ENCODE measurements around the gene NPAS2. TPM values are rescaled to one million over a fixed set of nuclear protein-coding genes. Genes with fewer than 3 reads are reported as not detected.

The NPAS2 gene
- total RNA-seq, 1 experiment from 2014 or later = not detected

DNA sequence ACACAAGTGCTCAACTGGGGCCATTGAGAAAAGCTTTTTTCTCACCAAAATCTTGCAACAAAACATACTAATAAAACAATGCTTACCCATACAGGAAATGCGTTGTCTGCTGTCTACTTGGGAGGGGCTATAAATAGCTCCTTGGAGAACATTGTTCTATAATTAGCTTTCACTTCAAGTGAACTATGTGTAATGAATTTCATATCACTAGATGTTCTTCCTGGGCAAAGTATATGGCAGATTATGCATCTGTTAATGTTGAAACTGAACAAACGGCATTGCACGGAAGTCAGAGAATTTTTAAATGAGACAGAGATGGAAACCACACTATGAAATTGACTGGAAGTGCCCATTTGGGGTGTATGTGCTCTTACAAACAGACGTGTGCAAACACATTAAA, 6.4 kb upstream of the NPAS2 start:
- Histone ChIP-seq H3K27ac (ENCODE audit: low read length) (no peak overlapping the region), H4K20me1 (ENCODE audit: insufficient read depth, low read depth, low read length) (no peaks in the 10 kb centered on the region), H3K4me2 (ENCODE audit: low read depth, low read length, poor library complexity, severe bottlenecking) (no peak overlapping the region), H3K27me3 (ENCODE audit: low read length) (no peaks in the 10 kb centered on the region), H3K9ac (ENCODE audit: low read length) (no peak overlapping the region), H3K9me2 (replicated peaks; ENCODE audit: insufficient read depth, low read length) (no peaks in the 10 kb centered on the region), H3K79me2 (ENCODE audit: low read length) (no peaks in the 10 kb centered on the region), H2AFZ (ENCODE audit: low read length) (no peak overlapping the region), H3K4me1 (ENCODE audit: low read length) (no peaks in the 10 kb centered on the region), H3K36me3 (ENCODE audit: insufficient read depth, low read length) (no peaks in the 10 kb centered on the region), H3K4me3 (ENCODE audit: low read length) (no peak overlapping the region), H3K9me3 (ENCODE audit: low read length) (no peaks in the 10 kb centered on the region)
- no peak for DNase-seq

DNA sequence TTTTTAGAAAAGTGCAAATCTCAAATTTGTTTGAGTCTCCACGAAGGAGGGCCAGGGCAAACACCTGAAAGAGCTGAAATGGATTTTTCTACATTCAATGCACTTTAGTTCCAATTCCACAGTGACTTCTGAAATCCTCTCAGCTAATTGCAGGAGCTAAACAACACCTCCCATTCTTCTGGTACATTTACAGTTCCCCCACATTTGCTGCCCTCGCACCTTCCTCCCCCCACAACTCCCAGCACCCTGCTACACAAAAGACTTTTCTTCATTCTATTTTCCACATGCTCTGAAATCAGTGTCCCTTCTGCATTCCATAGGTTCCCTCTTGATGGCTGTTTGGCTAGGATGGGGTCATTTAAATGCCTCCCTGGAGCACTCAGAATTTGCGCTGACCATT, 5.9 kb upstream of the NPAS2 start:
- no peaks in the 10 kb centered on the region for H3K4me1 ChIP-seq (ENCODE audit: low read length)
- H3K36me3 ChIP-seq (ENCODE audit: insufficient read depth, low read length) = no peaks in the 10 kb centered on the region
- H3K79me2 ChIP-seq (ENCODE audit: low read length) = no peaks in the 10 kb centered on the region
- H3K27me3 ChIP-seq (ENCODE audit: low read length) = no peaks in the 10 kb centered on the region
- DNase-seq = no peak
- no peak overlapping the region for H2AFZ ChIP-seq (ENCODE audit: low read length)
- no peak overlapping the region for H3K4me2 ChIP-seq (ENCODE audit: low read depth, low read length, poor library complexity, severe bottlenecking)
- no peak overlapping the region for H3K4me3 ChIP-seq (ENCODE audit: low read length)
- H4K20me1 ChIP-seq (ENCODE audit: insufficient read depth, low read depth, low read length) = no peaks in the 10 kb centered on the region
- H3K9ac ChIP-seq (ENCODE audit: low read length) = no peak overlapping the region
- H3K27ac ChIP-seq (ENCODE audit: low read length) = no peak overlapping the region
- H3K9me3 ChIP-seq (ENCODE audit: low read length) = no peaks in the 10 kb centered on the region
- no peaks in the 10 kb centered on the region for H3K9me2 ChIP-seq (replicated peaks; ENCODE audit: insufficient read depth, low read length)

DNA sequence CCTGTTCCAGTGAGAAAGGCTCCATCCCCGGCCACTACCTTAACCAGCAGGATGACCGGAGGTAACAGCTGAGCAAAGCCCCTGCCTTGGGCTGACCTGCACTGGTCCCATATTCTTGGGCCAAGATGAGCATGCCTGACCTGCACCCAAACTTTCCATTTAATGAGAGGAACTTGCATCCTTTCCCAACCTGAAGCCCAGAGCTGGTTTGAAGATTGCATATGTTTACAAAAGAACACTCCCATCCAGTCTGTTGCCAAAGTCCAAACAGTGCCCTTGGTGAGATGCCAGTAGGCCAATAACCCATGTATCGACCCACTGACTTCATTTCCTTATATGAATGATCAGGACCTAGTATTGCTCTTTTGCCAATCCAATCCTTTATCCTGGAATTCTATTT, 5.5 kb upstream of the NPAS2 start:
- H3K36me3 ChIP-seq (ENCODE audit: insufficient read depth, low read length) = no peaks in the 10 kb centered on the region
- H4K20me1 ChIP-seq (ENCODE audit: insufficient read depth, low read depth, low read length) = no peaks in the 10 kb centered on the region
- no peak overlapping the region for H3K4me2 ChIP-seq (ENCODE audit: low read depth, low read length, poor library complexity, severe bottlenecking)
- no peak overlapping the region for H3K9ac ChIP-seq (ENCODE audit: low read length)
- H3K27me3 ChIP-seq (ENCODE audit: low read length) = no peaks in the 10 kb centered on the region
- H2AFZ ChIP-seq (ENCODE audit: low read length) = no peak overlapping the region
- no peak for DNase-seq
- H3K4me1 ChIP-seq (ENCODE audit: low read length) = no peaks in the 10 kb centered on the region
- H3K4me3 ChIP-seq (ENCODE audit: low read length) = no peak overlapping the region
- H3K9me3 ChIP-seq (ENCODE audit: low read length) = no peaks in the 10 kb centered on the region
- no peaks in the 10 kb centered on the region for H3K79me2 ChIP-seq (ENCODE audit: low read length)
- no peaks in the 10 kb centered on the region for H3K9me2 ChIP-seq (replicated peaks; ENCODE audit: insufficient read depth, low read length)
- H3K27ac ChIP-seq (ENCODE audit: low read length) = no peak overlapping the region

DNA sequence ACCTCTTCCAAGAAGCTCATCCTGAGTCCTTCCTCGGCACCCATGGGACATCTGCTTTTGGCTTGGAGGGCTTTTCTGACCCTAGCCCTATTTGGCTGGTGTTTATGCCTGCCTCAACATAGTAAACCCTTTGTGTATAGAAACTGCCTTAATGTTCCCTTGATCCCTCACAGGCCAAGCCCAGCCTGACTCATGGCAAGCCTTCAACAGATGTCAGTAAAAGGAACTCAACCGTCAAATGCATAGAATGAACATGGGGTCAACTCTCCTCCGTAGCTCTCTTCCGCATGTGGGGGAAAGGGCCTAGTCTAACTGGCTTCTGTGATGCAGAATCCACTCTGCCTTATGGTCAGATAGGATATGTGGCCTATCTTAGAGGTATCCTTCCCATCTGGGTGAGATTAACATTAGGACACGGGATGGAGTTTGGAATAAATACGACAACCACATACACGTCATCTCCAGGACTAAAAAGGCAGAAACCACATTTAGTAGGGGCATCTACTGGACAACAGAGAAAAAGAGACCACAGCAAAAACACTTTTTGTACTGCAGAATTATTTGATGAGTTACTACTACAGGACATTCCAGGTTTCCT, 2.5 kb upstream of the NPAS2 start:
- no peak for DNase-seq
- Histone ChIP-seq H3K9me3 (ENCODE audit: low read length) (no peaks in the 10 kb centered on the region), H3K9me2 (replicated peaks; ENCODE audit: insufficient read depth, low read length) (no peaks in the 10 kb centered on the region), H3K4me1 (ENCODE audit: low read length) (no peaks in the 10 kb centered on the region), H4K20me1 (ENCODE audit: insufficient read depth, low read depth, low read length) (no peaks in the 10 kb centered on the region), H3K36me3 (ENCODE audit: insufficient read depth, low read length) (no peaks in the 10 kb centered on the region), H3K4me2 (ENCODE audit: low read depth, low read length, poor library complexity, severe bottlenecking) (no peak overlapping the region), H3K79me2 (ENCODE audit: low read length) (no peaks in the 10 kb centered on the region), H3K4me3 (ENCODE audit: low read length) (no peak overlapping the region), H3K27ac (ENCODE audit: low read length) (no peak overlapping the region), H3K27me3 (ENCODE audit: low read length) (no peaks in the 10 kb centered on the region), H2AFZ (ENCODE audit: low read length) (no peak overlapping the region), H3K9ac (ENCODE audit: low read length) (no peak overlapping the region)

DNA sequence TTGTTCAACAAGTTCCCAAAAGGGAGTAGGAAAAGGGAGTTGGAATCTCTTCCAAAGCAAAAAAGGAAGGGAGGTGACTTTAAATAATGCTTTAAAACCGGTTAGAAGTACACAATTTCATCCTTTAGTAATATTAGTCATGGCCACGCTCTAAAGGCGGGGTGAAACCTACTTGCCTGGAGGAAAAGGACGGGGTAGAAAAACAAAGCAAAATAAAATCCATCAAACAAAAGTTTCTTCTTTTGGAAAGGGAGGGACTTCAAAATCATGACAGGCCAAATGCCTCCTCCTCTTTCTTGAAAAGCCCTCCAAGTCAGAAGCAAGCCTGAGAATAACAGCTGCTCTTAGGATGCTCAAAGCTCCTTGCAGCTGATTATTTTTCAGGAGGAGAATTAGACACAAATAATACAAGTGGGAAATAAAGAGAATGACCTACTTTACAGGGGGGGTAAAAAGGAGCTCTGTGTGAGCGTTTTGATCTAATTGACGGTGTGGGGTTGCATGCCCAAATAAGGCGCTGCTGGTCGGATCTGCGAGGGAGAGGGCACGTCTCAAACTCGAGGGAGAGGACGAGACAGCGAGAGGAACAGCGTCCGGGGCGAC, 1.8 kb upstream of the NPAS2 start:
- no peaks in the 10 kb centered on the region for H3K4me1 ChIP-seq (ENCODE audit: low read length)
- no peaks in the 10 kb centered on the region for H3K27me3 ChIP-seq (ENCODE audit: low read length)
- no peaks in the 10 kb centered on the region for H4K20me1 ChIP-seq (ENCODE audit: insufficient read depth, low read depth, low read length)
- no peaks in the 10 kb centered on the region for H3K9me3 ChIP-seq (ENCODE audit: low read length)
- H3K4me3 ChIP-seq (ENCODE audit: low read length) = no peak overlapping the region
- DNase-seq = no peak
- H2AFZ ChIP-seq (ENCODE audit: low read length) = no peak overlapping the region
- H3K36me3 ChIP-seq (ENCODE audit: insufficient read depth, low read length) = no peaks in the 10 kb centered on the region
- no peak overlapping the region for H3K9ac ChIP-seq (ENCODE audit: low read length)
- no peaks in the 10 kb centered on the region for H3K79me2 ChIP-seq (ENCODE audit: low read length)
- H3K4me2 ChIP-seq (ENCODE audit: low read depth, low read length, poor library complexity, severe bottlenecking) = no peak overlapping the region
- no peak overlapping the region for H3K27ac ChIP-seq (ENCODE audit: low read length)
- no peaks in the 10 kb centered on the region for H3K9me2 ChIP-seq (replicated peaks; ENCODE audit: insufficient read depth, low read length)

DNA sequence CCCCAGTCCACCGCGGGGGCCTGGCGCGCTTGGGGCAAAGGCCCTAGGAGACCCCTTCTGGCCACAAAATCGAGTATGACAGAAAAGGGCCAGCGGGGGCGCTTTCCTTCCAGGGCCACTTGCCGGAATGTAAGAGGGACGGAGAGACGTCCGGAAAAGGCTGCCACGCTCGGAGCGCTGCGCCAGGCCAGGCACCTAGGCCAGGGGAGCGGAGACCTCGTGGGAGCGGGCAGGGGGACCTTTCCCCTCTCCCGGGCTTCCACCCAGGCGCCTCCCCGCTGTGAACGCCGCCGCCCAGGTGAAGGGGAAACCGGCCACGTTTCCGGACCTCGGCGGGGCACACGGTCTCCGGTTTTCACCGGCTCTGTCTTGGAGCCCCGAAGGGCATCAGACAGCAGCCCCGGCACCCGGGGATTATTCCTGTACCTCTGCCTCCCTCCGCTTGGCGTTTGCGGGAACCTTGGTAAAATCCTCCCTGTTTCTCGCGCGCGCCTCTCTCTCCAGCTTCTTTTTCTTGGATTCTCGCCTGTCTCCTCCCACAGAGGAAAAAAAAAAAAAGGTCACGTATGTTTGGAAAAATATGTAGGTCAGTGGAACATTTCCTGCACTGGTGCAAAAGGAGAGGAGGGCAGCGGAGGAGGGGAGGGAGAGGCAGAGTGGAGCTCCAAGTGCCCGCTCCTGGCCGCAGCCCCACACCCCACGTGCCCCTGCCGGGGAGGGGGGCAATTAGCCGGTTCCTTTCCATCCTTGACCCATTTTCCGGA, 1.2 kb upstream of the NPAS2 start:
- no peak overlapping the region for H3K9ac ChIP-seq (ENCODE audit: low read length)
- H3K9me2 ChIP-seq (replicated peaks; ENCODE audit: insufficient read depth, low read length) = no peaks in the 10 kb centered on the region
- no peak overlapping the region for H3K4me3 ChIP-seq (ENCODE audit: low read length)
- H3K27ac ChIP-seq (ENCODE audit: low read length) = no peak overlapping the region
- H3K36me3 ChIP-seq (ENCODE audit: insufficient read depth, low read length) = no peaks in the 10 kb centered on the region
- H3K4me1 ChIP-seq (ENCODE audit: low read length) = no peaks in the 10 kb centered on the region
- H3K79me2 ChIP-seq (ENCODE audit: low read length) = no peaks in the 10 kb centered on the region
- no peak overlapping the region for H2AFZ ChIP-seq (ENCODE audit: low read length)
- DNase-seq = no peak
- no peaks in the 10 kb centered on the region for H4K20me1 ChIP-seq (ENCODE audit: insufficient read depth, low read depth, low read length)
- H3K27me3 ChIP-seq (ENCODE audit: low read length) = no peaks in the 10 kb centered on the region
- no peaks in the 10 kb centered on the region for H3K9me3 ChIP-seq (ENCODE audit: low read length)
- no peak overlapping the region for H3K4me2 ChIP-seq (ENCODE audit: low read depth, low read length, poor library complexity, severe bottlenecking)

DNA sequence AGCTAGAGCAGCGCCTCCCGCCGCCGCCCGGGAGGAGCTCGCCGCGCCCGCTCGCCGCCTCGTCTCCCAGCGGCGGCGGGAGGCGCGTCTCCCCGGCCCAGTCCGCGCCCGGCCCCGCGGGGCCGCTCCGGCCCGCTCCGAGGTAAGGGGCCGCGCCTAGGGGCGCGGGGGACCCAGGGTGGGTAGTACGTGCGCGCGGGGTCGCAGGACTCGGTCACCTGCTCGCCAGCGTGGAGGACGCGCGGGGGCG, 259 bp downstream of the NPAS2 start:
- Histone ChIP-seq H3K79me2 (ENCODE audit: low read length) (no peaks in the 10 kb centered on the region), H3K4me3 (ENCODE audit: low read length) (no peak overlapping the region), H3K27ac (ENCODE audit: low read length) (no peak overlapping the region), H4K20me1 (ENCODE audit: insufficient read depth, low read depth, low read length) (no peaks in the 10 kb centered on the region), H2AFZ (ENCODE audit: low read length) (no peak overlapping the region), H3K9ac (ENCODE audit: low read length) (no peak overlapping the region), H3K4me2 (ENCODE audit: low read depth, low read length, poor library complexity, severe bottlenecking) (no peak overlapping the region), H3K27me3 (ENCODE audit: low read length) (no peaks in the 10 kb centered on the region), H3K36me3 (ENCODE audit: insufficient read depth, low read length) (no peaks in the 10 kb centered on the region), H3K9me3 (ENCODE audit: low read length) (no peaks in the 10 kb centered on the region), H3K9me2 (replicated peaks; ENCODE audit: insufficient read depth, low read length) (no peaks in the 10 kb centered on the region), H3K4me1 (ENCODE audit: low read length) (no peaks in the 10 kb centered on the region)
- DNase-seq = no peak

DNA sequence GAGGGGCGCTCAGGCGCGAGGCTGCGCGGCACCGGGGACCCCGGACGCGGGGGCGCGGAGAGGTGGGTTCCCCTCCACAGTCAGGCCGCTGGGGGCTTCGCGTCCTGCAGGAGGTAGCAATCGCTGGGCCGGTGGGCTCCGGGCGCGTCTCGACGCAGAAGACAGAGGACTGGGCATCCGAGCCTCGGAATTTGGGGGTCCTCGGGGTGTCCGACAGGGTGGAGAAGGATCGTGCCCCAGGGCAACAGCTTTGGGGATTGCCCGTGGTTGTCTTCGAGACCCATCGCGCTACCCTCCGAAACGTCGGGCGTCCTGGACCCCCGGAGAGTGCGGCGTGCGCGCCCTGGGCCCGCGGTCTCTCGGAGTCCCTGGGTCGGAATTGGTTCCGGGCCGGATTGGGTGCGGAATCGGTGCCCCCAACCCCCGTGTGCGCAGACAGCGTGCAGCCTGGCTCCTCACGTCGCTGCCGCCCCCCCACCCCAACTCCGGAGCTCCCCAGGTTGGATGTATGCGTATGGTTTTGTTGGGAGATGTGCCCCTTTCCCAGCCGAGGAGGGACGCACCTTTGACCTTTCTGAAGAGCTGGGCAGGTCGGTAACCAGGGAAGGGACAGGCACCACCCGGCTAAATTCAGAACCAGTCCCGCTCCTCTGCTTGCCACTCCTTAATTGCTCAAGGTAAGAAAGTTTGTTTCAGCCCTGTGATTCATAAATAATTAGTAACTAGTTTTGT, 750 bp downstream of the NPAS2 start:
- no peaks in the 10 kb centered on the region for H4K20me1 ChIP-seq (ENCODE audit: insufficient read depth, low read depth, low read length)
- H3K9me3 ChIP-seq (ENCODE audit: low read length) = no peaks in the 10 kb centered on the region
- DNase-seq = no peak
- no peaks in the 10 kb centered on the region for H3K79me2 ChIP-seq (ENCODE audit: low read length)
- no peaks in the 10 kb centered on the region for H3K27me3 ChIP-seq (ENCODE audit: low read length)
- H3K4me2 ChIP-seq (ENCODE audit: low read depth, low read length, poor library complexity, severe bottlenecking) = no peak overlapping the region
- H3K4me3 ChIP-seq (ENCODE audit: low read length) = no peak overlapping the region
- no peaks in the 10 kb centered on the region for H3K4me1 ChIP-seq (ENCODE audit: low read length)
- no peaks in the 10 kb centered on the region for H3K36me3 ChIP-seq (ENCODE audit: insufficient read depth, low read length)
- H3K9me2 ChIP-seq (replicated peaks; ENCODE audit: insufficient read depth, low read length) = no peaks in the 10 kb centered on the region
- H2AFZ ChIP-seq (ENCODE audit: low read length) = no peak overlapping the region
- no peak overlapping the region for H3K27ac ChIP-seq (ENCODE audit: low read length)
- no peak overlapping the region for H3K9ac ChIP-seq (ENCODE audit: low read length)
